Prostate gland (tissue), 2 donors: ENCODE results near the gene TECTA.

Experiments
- POLR2A ChIP-seq: fragments of 450-650 bp; IDR thresholded peaks from one replicate; pipeline ENCODE4 v1.6.1; 2016; ENCODE audit warnings: antibody characterized with exemption, mild to moderate bottlenecking
- POLR2AphosphoS5 ChIP-seq: sonication (generic); formaldehyde crosslinking; IDR thresholded peaks from one replicate; pipeline ENCODE4 v1.6.1; 2017; ENCODE audit warnings: antibody characterized with exemption
- TF ChIP-seq, protein P1 (sequence below), 4 experiments: fragments of 200-600 bp in 2 of 4; fragments of 450-650 bp in 2 of 4; sonication (generic) in 2 of 4; IDR thresholded peaks; 1 replicate in 3 of 4; 2 replicates in 1 of 4; pipeline ENCODE4 v1.5.1; 2016 to 2019; ENCODE audit warnings: antibody characterized with exemption in 4 of 4, mild to moderate bottlenecking in 2 of 4, moderate library complexity in 2 of 4

DNA sequence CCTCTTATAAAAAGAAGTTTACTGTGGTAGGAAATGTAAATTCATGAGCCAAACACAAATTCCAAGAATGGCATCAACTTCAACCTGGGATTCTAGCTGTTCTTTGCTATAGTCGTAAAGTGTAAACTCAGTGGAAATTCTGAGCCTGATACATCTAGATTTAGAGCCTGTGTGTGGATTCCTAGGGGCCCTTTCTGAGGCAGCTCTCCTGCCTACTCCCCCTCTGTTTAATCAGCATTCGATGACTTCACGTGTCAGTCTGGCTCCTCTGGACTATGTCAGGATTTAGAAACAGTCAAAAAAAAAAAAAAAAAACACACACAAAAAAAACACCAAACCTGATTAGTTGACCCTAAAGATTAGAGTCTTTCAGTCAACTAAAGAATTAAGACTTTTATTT lies 98.5 kb downstream of the TECTA start:
- TF ChIP-seq, protein P1, sequence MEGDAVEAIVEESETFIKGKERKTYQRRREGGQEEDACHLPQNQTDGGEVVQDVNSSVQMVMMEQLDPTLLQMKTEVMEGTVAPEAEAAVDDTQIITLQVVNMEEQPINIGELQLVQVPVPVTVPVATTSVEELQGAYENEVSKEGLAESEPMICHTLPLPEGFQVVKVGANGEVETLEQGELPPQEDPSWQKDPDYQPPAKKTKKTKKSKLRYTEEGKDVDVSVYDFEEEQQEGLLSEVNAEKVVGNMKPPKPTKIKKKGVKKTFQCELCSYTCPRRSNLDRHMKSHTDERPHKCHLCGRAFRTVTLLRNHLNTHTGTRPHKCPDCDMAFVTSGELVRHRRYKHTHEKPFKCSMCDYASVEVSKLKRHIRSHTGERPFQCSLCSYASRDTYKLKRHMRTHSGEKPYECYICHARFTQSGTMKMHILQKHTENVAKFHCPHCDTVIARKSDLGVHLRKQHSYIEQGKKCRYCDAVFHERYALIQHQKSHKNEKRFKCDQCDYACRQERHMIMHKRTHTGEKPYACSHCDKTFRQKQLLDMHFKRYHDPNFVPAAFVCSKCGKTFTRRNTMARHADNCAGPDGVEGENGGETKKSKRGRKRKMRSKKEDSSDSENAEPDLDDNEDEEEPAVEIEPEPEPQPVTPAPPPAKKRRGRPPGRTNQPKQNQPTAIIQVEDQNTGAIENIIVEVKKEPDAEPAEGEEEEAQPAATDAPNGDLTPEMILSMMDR (IDR thresholded peaks at IDR 0.05) = no peak
- no peak for TF ChIP-seq POLR2A
- no peak for TF ChIP-seq POLR2AphosphoS5
